K562 (cell line): Measurements from ENCODE around the gene PTPRE. TPM values are rescaled to one million over a fixed set of nuclear protein-coding genes. Genes with fewer than 3 reads are reported as not detected.
A peak's percentile ranks its signal among the peaks of the same experiment; 100 is the strongest.

Experiments
- FIP1L1 ChIP-seq: fragments of 200-400 bp; formaldehyde crosslinking; IDR thresholded peaks from 2 replicates; pipeline ENCODE4 v1.6.1; 2018; ENCODE audit warnings: mild to moderate bottlenecking, low read depth, low read length; ENCODE audit not compliant: poor library complexity, severe bottlenecking
- HDAC1 ChIP-seq, 2 experiments: fragments of 450-650 bp; IDR thresholded peaks; 2 replicates each; pipeline ENCODE4 v1.6.1; 2016 to 2017; ENCODE audit warnings: inconsistent platforms in 1 of 2, mild to moderate bottlenecking in 1 of 2, moderate library complexity in 1 of 2
- HMBOX1 ChIP-seq: sonication (generic); IDR thresholded peaks from 2 replicates; pipeline ENCODE4 v1.6.1; 2016
- HMGN3 ChIP-seq: IDR thresholded peaks from 2 replicates; pipeline ENCODE4 v1.6.1; 2011; ENCODE audit warnings: borderline replicate concordance, low read depth, mild to moderate bottlenecking, mixed read lengths, low read length; ENCODE audit not compliant: insufficient read length; ENCODE audit errors: extremely low read depth
- MTF1 ChIP-seq: fragments of 250-450 bp; sonication (Bioruptor Pico); IDR thresholded peaks from 2 replicates; pipeline ENCODE4 v1.9.0; 2021; ENCODE audit warnings: moderate library complexity, mild to moderate bottlenecking, inconsistent platforms, borderline replicate concordance
- TCF7L2 ChIP-seq: fragments of 150-350 bp; IDR thresholded peaks from 2 replicates; pipeline ENCODE4 v1.6.1; 2016; ENCODE audit warnings: low read depth, mild to moderate bottlenecking, low read length, moderate library complexity
- YY1 ChIP-seq, 3 experiments: IDR thresholded peaks; 2 replicates each; pipeline ENCODE4 v1.6.1; 2011; ENCODE audit warnings: low read length in 2 of 3, mild to moderate bottlenecking in 2 of 3, moderate library complexity in 2 of 3, borderline replicate concordance in 1 of 3, control low read depth in 1 of 3, low read depth in 1 of 3; ENCODE audit not compliant: insufficient read depth in 3 of 3, insufficient replicate concordance in 2 of 3, control insufficient read depth in 1 of 3, insufficient read length in 1 of 3; ENCODE audit errors: extremely low read depth in 1 of 3
- ZNF140 ChIP-seq: fragments of 250-450 bp; sonication (Bioruptor Pico); IDR thresholded peaks from 2 replicates; pipeline ENCODE4 v1.8.0; 2021; ENCODE audit warnings: moderate library complexity, mild to moderate bottlenecking, inconsistent platforms
- ZNF740 ChIP-seq, 3 experiments: fragments of 200-800 bp in 1 of 3; sonication (Bioruptor generic) in 1 of 3; sonication (generic) in 1 of 3; formaldehyde crosslinking in 1 of 3; IDR thresholded peaks; 2 replicates each; pipeline versions ENCODE4 v1.6.1 to v1.8.0; 2016 to 2022; ENCODE audit warnings: mild to moderate bottlenecking in 2 of 3, missing compliant biosample characterization in 2 of 3, missing genetic modification characterization in 2 of 3, missing genetic modification reagents in 1 of 3
- polyA plus RNA-seq, 8 experiments: library from polyadenylated mRNA; depleted of rRNA in 4 of 8; stranded (reverse) in 5 of 8; unstranded in 3 of 8; fragments of >200 nt; fragmentation: Nextera tagmentation in 2 of 8; fragmentation: Illumina TruSeq in 1 of 8; extraction: Ambion mirVana in 2 of 8; extraction: Trizol in 1 of 8; gene quantifications; 2 replicates each; pipeline versions ENCODE4 v1.2.1 to v1.2.3, GENCODE V29; 2011 to 2014; ENCODE audit warnings: inconsistent platforms in 1 of 8, missing spikeins in 1 of 8
- total RNA-seq, 7 experiments: library from RNA; depleted of rRNA in 6 of 7; stranded (reverse); fragments of >200 nt in 6 of 7; fragmentation: Illumina TruSeq in 2 of 7; extraction: Trizol in 2 of 7; gene quantifications; 2 replicates each; pipeline versions ENCODE4 v1.2.1 to v1.2.3, GENCODE V29; 2011 to 2021; ENCODE audit warnings: low replicate concordance in 1 of 7
- TF ChIP-seq, protein P1 (sequence below): sonication (generic); formaldehyde crosslinking; IDR thresholded peaks from 2 replicates; pipeline ENCODE4 v1.8.0; 2023; ENCODE audit warnings: missing genetic modification reagents, mild to moderate bottlenecking, borderline replicate concordance
- TF ChIP-seq, protein P2 (sequence below): sonication (generic); formaldehyde crosslinking; IDR thresholded peaks from 2 replicates; pipeline ENCODE4 v1.8.0; 2022; ENCODE audit warnings: mild to moderate bottlenecking, missing genetic modification reagents

PTPRE gene
- total and polyA plus RNA-seq, 9 of the 15 experiments (the other 6 are each of a cell fraction or from before 2014, with no cell fraction given), result 0.01 to 0.13 (median 0.04) TPM; not detected in 4

DNA sequence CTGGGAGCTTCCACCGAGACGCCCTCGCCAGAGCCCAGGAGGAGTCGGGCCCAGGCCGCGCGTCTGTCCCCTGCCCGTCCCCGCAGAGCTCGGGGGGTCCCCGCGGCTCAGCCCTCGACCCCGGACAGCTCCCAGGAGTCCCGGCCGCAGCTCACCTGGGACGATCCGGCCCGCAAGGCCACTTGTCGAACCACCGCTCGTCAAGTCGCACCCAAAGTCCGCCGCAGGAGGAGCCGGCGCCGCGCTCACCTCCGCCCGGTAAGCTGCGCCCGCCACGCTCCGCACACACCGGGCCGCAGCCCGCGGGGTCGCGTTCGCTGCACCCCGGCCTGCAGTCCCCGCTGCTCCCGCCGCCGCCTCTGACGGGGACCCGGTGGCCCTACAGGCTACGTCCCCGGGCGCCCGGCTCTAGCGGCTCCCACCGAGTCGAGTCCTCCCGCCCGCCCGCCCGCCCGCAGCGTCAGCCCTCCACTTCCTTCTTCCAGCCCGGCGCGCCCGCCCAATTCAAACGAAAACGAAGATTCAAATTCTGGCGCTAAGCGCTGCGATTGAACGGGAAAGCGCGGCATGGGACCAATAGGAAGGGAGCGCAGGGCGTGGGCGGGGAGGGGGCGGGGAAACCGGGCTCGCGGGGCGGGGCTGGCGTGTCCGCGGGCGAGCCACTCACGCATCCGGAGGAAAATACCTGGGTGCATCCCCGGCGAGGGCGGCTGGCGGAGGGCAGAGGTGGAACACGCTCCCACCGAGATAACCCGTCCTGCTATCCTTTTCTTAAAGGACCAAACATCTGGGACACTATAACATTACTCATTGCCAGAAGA, 219.3 kb downstream of the PTPRE start, which contains the start of gene MKI67 (continued):
- TF ChIP-seq TCF7L2 (no peak), ZNF140 (CRISPR knock-in tag) (no peak), HMBOX1 (no peak), ZNF740 (CRISPR knock-in tag; IDR thresholded peaks at IDR 0.05) (no peak), ZNF740 (tag; IDR thresholded peaks at IDR 0.05) (no peak), FIP1L1 (peak; percentile 62), YY1 (IDR thresholded peaks at IDR 0.05; ENCODE audit: borderline replicate concordance in 1 of 3, control insufficient read depth in 1 of 3, extremely low read depth in 1 of 3, insufficient read depth in 3 of 3, insufficient read length in 1 of 3, insufficient replicate concordance in 2 of 3, low read depth in 1 of 3, low read length in 2 of 3) (peak in 1 of 3 experiments; percentile 7), MTF1 (CRISPR knock-in tag) (no peak), HMGN3 (no peak), HDAC1 (IDR thresholded peaks at IDR 0.05) (peak in 1 of 2 experiments; percentile 58; a peak in 1 of 4 replicates)
- TF ChIP-seq, protein P1, sequence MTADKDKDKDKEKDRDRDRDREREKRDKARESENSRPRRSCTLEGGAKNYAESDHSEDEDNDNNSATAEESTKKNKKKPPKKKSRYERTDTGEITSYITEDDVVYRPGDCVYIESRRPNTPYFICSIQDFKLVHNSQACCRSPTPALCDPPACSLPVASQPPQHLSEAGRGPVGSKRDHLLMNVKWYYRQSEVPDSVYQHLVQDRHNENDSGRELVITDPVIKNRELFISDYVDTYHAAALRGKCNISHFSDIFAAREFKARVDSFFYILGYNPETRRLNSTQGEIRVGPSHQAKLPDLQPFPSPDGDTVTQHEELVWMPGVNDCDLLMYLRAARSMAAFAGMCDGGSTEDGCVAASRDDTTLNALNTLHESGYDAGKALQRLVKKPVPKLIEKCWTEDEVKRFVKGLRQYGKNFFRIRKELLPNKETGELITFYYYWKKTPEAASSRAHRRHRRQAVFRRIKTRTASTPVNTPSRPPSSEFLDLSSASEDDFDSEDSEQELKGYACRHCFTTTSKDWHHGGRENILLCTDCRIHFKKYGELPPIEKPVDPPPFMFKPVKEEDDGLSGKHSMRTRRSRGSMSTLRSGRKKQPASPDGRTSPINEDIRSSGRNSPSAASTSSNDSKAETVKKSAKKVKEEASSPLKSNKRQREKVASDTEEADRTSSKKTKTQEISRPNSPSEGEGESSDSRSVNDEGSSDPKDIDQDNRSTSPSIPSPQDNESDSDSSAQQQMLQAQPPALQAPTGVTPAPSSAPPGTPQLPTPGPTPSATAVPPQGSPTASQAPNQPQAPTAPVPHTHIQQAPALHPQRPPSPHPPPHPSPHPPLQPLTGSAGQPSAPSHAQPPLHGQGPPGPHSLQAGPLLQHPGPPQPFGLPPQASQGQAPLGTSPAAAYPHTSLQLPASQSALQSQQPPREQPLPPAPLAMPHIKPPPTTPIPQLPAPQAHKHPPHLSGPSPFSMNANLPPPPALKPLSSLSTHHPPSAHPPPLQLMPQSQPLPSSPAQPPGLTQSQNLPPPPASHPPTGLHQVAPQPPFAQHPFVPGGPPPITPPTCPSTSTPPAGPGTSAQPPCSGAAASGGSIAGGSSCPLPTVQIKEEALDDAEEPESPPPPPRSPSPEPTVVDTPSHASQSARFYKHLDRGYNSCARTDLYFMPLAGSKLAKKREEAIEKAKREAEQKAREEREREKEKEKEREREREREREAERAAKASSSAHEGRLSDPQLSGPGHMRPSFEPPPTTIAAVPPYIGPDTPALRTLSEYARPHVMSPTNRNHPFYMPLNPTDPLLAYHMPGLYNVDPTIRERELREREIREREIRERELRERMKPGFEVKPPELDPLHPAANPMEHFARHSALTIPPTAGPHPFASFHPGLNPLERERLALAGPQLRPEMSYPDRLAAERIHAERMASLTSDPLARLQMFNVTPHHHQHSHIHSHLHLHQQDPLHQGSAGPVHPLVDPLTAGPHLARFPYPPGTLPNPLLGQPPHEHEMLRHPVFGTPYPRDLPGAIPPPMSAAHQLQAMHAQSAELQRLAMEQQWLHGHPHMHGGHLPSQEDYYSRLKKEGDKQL (CRISPR knock-in tag), result 0 out of 2 replicates have a peak, but pooled peaks have one; percentile 45
- TF ChIP-seq, protein P2, sequence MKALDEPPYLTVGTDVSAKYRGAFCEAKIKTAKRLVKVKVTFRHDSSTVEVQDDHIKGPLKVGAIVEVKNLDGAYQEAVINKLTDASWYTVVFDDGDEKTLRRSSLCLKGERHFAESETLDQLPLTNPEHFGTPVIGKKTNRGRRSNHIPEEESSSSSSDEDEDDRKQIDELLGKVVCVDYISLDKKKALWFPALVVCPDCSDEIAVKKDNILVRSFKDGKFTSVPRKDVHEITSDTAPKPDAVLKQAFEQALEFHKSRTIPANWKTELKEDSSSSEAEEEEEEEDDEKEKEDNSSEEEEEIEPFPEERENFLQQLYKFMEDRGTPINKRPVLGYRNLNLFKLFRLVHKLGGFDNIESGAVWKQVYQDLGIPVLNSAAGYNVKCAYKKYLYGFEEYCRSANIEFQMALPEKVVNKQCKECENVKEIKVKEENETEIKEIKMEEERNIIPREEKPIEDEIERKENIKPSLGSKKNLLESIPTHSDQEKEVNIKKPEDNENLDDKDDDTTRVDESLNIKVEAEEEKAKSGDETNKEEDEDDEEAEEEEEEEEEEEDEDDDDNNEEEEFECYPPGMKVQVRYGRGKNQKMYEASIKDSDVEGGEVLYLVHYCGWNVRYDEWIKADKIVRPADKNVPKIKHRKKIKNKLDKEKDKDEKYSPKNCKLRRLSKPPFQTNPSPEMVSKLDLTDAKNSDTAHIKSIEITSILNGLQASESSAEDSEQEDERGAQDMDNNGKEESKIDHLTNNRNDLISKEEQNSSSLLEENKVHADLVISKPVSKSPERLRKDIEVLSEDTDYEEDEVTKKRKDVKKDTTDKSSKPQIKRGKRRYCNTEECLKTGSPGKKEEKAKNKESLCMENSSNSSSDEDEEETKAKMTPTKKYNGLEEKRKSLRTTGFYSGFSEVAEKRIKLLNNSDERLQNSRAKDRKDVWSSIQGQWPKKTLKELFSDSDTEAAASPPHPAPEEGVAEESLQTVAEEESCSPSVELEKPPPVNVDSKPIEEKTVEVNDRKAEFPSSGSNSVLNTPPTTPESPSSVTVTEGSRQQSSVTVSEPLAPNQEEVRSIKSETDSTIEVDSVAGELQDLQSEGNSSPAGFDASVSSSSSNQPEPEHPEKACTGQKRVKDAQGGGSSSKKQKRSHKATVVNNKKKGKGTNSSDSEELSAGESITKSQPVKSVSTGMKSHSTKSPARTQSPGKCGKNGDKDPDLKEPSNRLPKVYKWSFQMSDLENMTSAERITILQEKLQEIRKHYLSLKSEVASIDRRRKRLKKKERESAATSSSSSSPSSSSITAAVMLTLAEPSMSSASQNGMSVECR (CRISPR knock-in tag), result no peak
